ENCODE measurements around the gene TIAM1.
A peak's percentile ranks its signal among the peaks of the same experiment; 100 is the strongest.

TIAM1 gene

DNA sequence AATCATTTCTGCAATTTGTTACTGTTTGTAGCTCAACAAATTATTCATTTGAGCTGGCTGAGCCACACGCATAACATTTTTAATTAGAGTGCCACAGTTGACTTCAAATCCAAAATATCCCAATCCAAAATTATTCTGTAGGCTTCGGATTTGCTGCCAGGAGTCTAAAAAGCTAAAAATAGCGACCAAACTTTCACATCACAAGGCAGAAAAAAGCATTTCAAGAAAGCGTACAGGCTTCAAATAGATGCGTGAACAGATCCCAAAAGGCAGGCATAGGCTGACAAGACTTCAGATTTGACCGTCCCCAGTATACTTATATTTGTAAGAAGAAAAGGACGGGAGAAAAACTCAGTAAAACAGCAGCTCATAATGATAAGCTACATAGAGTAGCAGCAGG lies 24.3 kb upstream of the TIAM1 start:
- no peak overlapping the region for H3K4me3 ChIP-seq (ENCODE audit: control insufficient read depth, low read depth, low read length)
- TF ChIP-seq, protein P1, sequence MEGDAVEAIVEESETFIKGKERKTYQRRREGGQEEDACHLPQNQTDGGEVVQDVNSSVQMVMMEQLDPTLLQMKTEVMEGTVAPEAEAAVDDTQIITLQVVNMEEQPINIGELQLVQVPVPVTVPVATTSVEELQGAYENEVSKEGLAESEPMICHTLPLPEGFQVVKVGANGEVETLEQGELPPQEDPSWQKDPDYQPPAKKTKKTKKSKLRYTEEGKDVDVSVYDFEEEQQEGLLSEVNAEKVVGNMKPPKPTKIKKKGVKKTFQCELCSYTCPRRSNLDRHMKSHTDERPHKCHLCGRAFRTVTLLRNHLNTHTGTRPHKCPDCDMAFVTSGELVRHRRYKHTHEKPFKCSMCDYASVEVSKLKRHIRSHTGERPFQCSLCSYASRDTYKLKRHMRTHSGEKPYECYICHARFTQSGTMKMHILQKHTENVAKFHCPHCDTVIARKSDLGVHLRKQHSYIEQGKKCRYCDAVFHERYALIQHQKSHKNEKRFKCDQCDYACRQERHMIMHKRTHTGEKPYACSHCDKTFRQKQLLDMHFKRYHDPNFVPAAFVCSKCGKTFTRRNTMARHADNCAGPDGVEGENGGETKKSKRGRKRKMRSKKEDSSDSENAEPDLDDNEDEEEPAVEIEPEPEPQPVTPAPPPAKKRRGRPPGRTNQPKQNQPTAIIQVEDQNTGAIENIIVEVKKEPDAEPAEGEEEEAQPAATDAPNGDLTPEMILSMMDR (conservative IDR thresholded peaks at IDR 0.05; ENCODE audit: control insufficient read depth, insufficient read depth, low read depth, low read length) = no peak
- DNase-seq (ENCODE audit: low read depth) = no peak

DNA sequence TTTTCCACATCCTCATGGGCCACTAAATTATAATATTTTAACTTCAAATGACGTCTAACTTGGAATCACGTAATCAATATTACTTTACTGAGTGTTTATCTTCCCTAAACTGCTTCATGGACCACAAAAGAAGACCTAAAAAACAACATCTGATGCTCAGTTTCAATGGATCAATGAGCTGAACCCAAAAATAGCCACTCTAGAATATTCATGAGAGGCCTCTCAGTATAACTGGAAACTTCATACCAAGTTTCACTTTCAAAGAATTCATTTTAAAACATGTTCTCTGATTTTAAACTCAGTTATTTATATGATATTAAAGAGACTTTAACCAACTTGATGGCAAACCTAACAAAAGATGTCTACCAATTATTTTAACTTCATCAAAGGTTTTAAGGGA lies 23.7 kb upstream of the TIAM1 start:
- no peak overlapping the region for H3K4me3 ChIP-seq (ENCODE audit: control insufficient read depth, low read depth, low read length)
- TF ChIP-seq, protein P1 (conservative IDR thresholded peaks at IDR 0.05; ENCODE audit: control insufficient read depth, insufficient read depth, low read depth, low read length) = no peak

DNA sequence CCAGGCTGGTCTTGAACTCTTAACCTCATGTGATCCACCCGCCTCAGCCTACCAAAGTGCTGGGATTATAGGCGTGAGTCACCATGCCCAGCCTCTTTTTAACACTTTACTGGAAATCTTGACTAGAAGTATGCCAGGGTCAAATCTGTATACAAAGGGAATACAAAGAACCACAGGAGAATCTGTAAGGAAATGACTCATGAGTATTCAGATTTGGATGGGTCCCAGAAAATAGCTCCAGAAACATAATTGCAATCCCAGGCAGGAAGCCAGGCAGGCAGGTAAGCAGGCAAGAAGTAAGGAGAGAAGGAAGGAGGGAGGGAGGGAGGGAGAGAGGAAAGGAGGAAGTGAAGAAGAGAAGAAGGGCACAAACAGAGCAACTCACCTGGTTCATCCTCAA lies 22.8 kb upstream of the TIAM1 start:
- DNase-seq (ENCODE audit: low read depth) = peak; percentile 89
- H3K4me3 ChIP-seq (ENCODE audit: control insufficient read depth, low read depth, low read length) = no peak overlapping the region

More for the DNA sequence above, 23.7 kb upstream of the TIAM1 start:
- no peak for DNase-seq (ENCODE audit: low read depth)

DNA sequence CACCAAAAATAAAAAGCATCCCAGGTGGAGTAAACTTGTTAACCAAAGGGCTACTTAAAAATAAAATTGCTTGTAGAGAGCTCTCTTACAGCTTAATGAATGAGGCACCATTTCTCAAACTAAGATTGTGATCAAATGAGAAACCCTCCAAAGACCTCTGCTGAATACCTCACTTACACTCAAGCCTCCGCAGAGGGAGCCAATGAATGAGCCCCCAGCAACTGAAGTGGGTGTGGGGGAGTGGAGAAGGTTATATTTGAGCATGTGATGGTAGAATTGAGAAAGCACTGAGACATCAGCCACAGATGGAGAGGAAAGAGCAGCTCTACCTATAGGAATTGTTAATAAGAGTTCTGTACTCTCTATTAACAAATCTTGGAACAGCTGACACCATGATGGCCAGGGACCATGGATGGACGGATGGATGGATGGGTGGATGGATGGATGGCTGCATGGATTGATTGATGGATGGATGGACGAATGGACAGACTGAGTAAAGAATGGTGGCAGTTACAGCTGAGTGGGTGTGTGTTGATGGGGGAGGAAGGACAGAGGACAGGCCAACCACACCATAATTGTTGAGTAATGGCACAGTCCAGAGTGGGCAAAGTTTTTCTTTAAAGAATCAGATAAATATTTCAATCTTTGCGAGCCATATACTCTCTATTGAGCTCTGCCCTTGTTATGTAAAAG lies 20.3 kb upstream of the TIAM1 start:
- no peak overlapping the region for H3K4me3 ChIP-seq (ENCODE audit: control insufficient read depth, low read depth, low read length)
- TF ChIP-seq, protein P1 (conservative IDR thresholded peaks at IDR 0.05; ENCODE audit: control insufficient read depth, insufficient read depth, low read depth, low read length) = no peak
- DNase-seq (ENCODE audit: low read depth) = no peak

More for the DNA sequence above, 22.8 kb upstream of the TIAM1 start:
- TF ChIP-seq, protein P1 (conservative IDR thresholded peaks at IDR 0.05; ENCODE audit: control insufficient read depth, insufficient read depth, low read depth, low read length) = no peak

DNA sequence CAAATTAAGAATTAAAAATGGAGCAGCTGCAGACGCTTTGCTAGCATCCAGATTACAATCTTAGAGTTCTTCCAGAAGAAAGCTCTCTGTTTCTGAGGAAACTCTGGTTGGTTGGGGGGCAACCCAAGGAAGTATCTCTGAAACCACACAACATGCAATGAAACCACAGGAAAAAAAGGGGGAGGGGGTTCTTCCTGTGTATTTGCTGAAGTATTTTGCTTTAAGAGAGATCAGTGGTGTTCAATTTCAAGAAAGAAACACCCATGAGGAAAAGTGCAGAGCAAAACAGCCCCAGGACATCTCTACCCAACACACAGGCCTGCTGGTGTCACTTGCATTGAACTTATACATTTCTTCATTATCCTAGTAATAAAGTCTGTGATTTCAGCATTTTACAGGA lies 19.7 kb upstream of the TIAM1 start:
- TF ChIP-seq, protein P1 (conservative IDR thresholded peaks at IDR 0.05; ENCODE audit: control insufficient read depth, insufficient read depth, low read depth, low read length) = no peak
- no peak overlapping the region for H3K4me3 ChIP-seq (ENCODE audit: control insufficient read depth, low read depth, low read length)
- DNase-seq (ENCODE audit: low read depth) = no peak

DNA sequence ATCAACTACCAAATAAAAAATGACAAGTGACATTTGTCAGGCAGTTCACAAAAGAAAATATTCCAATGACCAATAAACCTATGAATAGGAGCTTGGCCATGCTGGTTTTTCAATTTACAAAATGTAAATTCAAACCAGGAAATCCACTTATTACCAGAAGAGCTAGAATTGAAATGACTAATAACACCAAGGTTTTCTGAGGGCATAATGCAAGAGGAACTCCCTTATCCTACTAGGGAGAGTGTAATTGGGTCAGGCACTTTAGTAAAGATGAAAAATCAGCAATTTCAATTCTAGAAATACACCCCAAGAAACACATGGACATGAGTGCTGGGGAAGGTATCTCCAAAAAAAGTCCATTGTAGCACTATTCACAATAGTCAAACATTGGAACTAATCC lies 16.7 kb upstream of the TIAM1 start:
- TF ChIP-seq, protein P1 (conservative IDR thresholded peaks at IDR 0.05; ENCODE audit: control insufficient read depth, insufficient read depth, low read depth, low read length) = no peak
- DNase-seq (ENCODE audit: low read depth) = no peak
- H3K4me3 ChIP-seq (ENCODE audit: control insufficient read depth, low read depth, low read length) = no peak overlapping the region
